AG09309 (cell line): Measurements from ENCODE around the gene MGST2.

Experiments used
- DNase-seq: peaks from one replicate; pipeline ENCODE4 v3.0.0-alpha.2; 2010; ENCODE audit warnings: low read depth
- H3K4me3 ChIP-seq: 2 replicates; pipeline ENCODE4 v1.5.1; 2011; ENCODE audit warnings: mild to moderate bottlenecking, low read depth, low read length, moderate library complexity; ENCODE audit not compliant: control insufficient read depth
- TF ChIP-seq, protein P1 (sequence below): IDR thresholded peaks from 2 replicates; pipeline ENCODE4 v1.5.1; 2011; ENCODE audit warnings: mild to moderate bottlenecking, low read depth, low read length, inconsistent platforms; ENCODE audit not compliant: insufficient read depth, control insufficient read depth; ENCODE audit errors: missing control alignments

MGST2 gene

DNA sequence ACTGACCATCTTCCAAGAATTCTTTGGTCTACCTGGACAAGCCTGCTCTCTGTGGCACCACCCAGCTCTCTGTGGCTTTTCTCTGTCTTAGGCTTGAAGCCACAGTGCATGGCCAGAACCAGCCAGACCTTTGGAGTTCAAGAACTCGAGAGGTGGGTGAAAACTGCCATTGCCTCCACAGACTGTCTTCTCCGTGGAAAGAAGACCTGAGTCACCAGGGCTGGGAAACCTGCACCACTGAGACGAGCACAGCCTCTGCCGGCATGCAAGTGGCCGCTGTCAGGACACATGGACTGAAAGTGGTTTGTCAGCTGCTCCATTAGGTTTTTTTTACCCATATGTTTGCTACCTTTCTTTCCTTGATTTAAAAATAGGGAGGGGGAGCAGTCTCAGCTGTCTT is 74.5 kb downstream of the MGST2 start:
- TF ChIP-seq, protein P1, sequence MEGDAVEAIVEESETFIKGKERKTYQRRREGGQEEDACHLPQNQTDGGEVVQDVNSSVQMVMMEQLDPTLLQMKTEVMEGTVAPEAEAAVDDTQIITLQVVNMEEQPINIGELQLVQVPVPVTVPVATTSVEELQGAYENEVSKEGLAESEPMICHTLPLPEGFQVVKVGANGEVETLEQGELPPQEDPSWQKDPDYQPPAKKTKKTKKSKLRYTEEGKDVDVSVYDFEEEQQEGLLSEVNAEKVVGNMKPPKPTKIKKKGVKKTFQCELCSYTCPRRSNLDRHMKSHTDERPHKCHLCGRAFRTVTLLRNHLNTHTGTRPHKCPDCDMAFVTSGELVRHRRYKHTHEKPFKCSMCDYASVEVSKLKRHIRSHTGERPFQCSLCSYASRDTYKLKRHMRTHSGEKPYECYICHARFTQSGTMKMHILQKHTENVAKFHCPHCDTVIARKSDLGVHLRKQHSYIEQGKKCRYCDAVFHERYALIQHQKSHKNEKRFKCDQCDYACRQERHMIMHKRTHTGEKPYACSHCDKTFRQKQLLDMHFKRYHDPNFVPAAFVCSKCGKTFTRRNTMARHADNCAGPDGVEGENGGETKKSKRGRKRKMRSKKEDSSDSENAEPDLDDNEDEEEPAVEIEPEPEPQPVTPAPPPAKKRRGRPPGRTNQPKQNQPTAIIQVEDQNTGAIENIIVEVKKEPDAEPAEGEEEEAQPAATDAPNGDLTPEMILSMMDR = no peak
- no peak for DNase-seq
- no peak overlapping the region for H3K4me3 ChIP-seq

DNA sequence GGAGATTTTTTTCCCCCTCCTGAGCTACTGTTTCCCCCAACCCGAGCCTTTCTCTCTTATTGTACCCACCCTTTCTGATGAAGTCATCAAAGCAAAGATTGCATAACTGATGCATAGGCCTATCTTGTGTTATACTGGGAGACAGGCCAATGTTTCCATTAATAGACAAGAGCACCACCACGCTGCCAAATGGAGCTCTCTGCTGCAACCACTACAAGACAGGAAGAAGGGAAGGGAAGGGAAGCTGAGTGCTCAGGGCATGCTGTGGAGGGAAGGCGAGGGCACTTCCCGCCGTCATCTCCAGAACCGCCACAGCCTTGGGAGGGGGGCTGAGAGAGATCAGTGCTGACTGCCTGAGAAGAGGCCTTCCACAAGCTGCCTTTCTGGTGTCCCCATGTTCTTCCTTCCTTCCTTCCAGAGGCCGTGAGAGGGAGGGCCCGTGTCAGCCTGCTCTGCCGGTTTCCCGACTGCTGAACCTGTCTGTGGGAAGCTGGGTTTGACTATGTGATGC is 75.0 kb downstream of the MGST2 start:
- TF ChIP-seq, protein P1 = peak; percentile 34
- no peak overlapping the region for H3K4me3 ChIP-seq
- DNase-seq = peak; percentile 82

DNA sequence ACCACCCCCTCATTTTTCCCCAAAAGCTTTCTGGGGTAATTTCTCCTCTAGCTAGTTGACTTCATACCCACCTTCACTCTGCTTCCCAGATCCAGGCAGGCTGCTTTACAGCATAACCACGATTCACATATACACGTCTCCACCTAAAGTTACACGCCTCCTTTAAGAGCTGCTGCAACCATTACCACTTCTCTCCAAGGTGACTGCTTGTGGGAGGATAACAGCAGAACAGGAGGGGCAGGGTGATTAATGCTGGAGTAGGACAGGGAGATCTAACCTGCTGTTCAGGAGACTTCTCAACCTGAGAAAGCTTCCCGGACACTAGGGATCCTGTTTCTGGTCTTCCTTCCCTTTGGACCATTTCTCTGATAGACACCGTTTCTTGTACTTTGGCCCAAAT is 77.4 kb downstream of the MGST2 start:
- DNase-seq = no peak
- TF ChIP-seq, protein P1 = no peak
- H3K4me3 ChIP-seq = no peak overlapping the region

DNA sequence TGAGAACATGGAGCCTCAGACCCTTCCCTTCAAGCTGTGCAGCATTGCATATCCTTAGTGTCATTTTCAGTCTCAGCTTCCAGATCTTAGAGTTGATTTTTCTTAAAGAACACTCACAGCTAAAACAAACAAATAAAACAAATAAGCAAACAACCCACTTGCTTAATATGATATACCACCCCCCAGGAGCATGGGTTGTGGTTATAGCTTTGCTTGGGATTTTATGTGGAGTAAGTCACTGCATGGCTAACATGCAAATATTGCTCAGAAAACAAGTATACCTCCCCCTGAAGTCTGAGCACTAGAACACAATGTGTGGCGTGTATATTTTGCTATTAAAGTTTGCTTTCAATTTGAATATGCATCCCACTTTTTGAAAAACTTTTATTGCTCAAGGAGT is 78.6 kb downstream of the MGST2 start:
- TF ChIP-seq, protein P1 = no peak
- no peak overlapping the region for H3K4me3 ChIP-seq

DNA sequence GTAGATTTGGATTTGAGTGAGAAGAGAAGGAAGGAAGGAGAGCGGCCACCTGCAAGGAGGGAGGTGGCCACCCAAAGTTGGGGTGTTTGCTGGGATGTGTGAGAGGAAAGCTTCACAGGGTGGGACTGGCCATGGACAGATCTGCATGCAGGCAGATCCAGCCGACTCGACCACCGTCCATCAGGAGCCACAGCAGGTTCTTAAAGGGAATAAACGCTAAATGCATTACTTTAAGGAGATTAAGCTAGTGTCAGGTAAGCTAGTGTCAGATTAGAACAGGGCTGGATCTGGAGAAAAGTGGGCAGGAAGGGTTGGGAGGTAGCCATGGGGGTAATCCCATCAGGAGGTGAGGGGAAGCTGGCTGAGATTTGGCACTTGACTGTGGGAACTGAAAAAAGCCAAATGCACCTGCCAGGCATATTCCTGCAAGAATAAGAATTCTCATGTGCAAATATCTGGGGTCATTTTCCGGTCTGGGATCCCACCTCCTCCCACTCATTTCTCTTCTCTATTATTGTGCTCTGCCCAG is 79.6 kb downstream of the MGST2 start:
- DNase-seq = no peak
- TF ChIP-seq, protein P1 = no peak
- no peak overlapping the region for H3K4me3 ChIP-seq

More for the DNA sequence above, 78.6 kb downstream of the MGST2 start:
- no peak for DNase-seq

DNA sequence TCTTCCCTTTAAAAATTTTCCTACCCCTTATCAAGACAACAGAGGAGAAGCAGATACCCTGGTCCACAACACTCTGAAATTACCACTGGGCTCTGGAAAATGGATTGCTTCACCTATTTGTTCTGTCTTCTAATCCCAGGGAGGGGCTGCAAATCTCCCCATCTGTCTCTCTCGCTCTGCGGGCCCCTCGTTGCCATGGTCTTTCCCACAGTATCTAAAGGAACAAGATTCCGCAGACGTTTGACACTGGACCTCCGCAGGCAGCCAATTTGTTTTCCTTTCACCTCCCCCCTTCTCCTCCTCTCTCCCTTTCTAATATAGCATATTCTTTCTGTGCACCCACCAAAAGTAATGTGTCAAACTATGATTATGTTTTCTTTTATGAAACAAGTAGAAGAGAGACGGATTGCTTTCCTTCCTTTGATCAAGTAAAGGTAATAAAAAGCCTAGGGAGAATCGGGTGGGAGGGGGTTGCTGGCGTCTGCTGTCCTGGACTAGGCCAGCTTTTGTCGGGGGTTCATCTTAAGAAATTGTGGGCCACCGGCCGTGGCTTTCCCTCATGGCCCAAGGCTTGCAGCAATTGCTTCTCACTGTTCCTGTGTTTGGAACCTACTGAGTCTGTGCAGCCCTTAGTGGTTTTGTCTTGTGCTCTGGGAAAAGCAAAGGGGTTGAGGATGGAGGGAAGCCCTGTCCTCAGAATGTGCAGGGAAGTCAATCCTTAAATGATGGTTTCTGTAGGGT is 81.0 kb downstream of the MGST2 start:
- DNase-seq = no peak
- H3K4me3 ChIP-seq = no peak overlapping the region
- TF ChIP-seq, protein P1 = no peak

DNA sequence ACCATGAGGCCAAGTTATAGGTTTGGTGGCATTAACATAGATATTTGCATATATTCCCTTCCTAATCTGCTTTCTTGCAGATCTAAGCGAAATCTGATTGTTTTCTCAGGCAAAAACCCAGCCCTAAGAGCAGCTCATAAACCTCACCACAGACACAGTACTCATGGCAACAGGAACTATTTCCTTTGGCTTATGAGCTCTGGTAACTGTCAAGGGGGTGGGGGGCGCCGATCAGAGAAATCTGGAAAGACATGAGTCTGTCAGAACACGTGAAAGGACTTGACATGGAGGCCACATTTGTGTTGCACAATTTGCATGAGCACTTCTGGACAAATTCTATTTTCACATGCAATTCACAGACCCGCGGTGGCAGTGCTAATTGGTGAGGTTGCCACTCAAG is 83.7 kb downstream of the MGST2 start:
- no peak for DNase-seq
- no peak overlapping the region for H3K4me3 ChIP-seq
- TF ChIP-seq, protein P1 = no peak
